Psoas muscle (tissue), 8 donors: Measurements from ENCODE around the gene CHD2. TPM values are rescaled to one million over a fixed set of nuclear protein-coding genes. Genes with fewer than 3 reads are reported as not detected.

Experiments used
- ATAC-seq, 4 donors: fragments of 200-7000 bp; cut with Tn5 transposase; one replicate each; pipeline ENCODE4 v1.9.1; 2020; ENCODE audit warnings: moderate library complexity in 3 of 4, mild to moderate bottlenecking in 2 of 4
- DNase-seq, 2 donors: peaks; one replicate each; pipeline ENCODE4 v3.0.0-alpha.2; 2020
- H3K27ac ChIP-seq: fragments of 200-600 bp; one replicate; pipeline ENCODE4 v1.8.0; 2022
- H3K27me3 ChIP-seq, 3 donors: fragments of 200-600 bp in 1 of 3; one replicate each; pipeline versions ENCODE4 v1.6.1 to v1.8.0; 2013 to 2022; ENCODE audit warnings: low read length in 2 of 3, mild to moderate bottlenecking in 2 of 3, moderate library complexity in 1 of 3; ENCODE audit not compliant: insufficient read depth in 3 of 3
- H3K36me3 ChIP-seq, 2 donors: fragments of 200-600 bp in 1 of 2; one replicate each; pipeline versions ENCODE4 v1.6.1 to v1.8.0; 2013 to 2022; ENCODE audit warnings: low read depth in 1 of 2, mild to moderate bottlenecking in 1 of 2, moderate library complexity in 1 of 2; ENCODE audit not compliant: insufficient read depth in 1 of 2
- H3K4me1 ChIP-seq: fragments of 200-600 bp; one replicate; pipeline ENCODE4 v1.8.0; 2022
- H3K4me3 ChIP-seq: fragments of 200-600 bp; one replicate; pipeline ENCODE4 v1.8.0; 2022; ENCODE audit warnings: mild to moderate bottlenecking
- H3K9me3 ChIP-seq: fragments of 200-600 bp; one replicate; pipeline ENCODE4 v1.8.0; 2022
- CTCF ChIP-seq: fragments of 200-600 bp; IDR thresholded peaks from one replicate; pipeline ENCODE4 v1.8.0; 2022; ENCODE audit warnings: antibody characterized with exemption
- WGBS, 3 donors: extraction: QIAGEN DNeasy Blood & Tissue Kit; methylation state at CpG; one replicate each; pipeline versions ENCODE4 v1.1.6 to v1.1.7; 2013; 5-methylcytosine and 5-hydroxymethylcytosine counted together
- intact Hi-C, 2 donors: fragments of 100-400 bp; cut with DNase I; formaldehyde crosslinking; loops; one replicate each; pipeline versions ENCODE4 v1.11.0 to v1.14.2; 2022
- polyA plus RNA-seq, 3 donors: library from polyadenylated mRNA; stranded (reverse); fragments of 200-250 nt; gene quantifications; one replicate each; pipeline ENCODE4 v1.2.3, GENCODE V29; 2013
- total RNA-seq, 4 donors: library from RNA; stranded (reverse); fragmentation: NEBNext Ultra II Directional in 2 of 4; extraction: Animal tissue kit (Norgen Biotek cat#: 25700) in 2 of 4; gene quantifications; one replicate each; pipeline versions ENCODE4 v1.2.1 to v1.2.4, GENCODE V29; 2021 to 2023
- donor health status: healthy with polysubstance abuse.
- donor health status: DM: no; HTN: no; CAD: no; lungs with moderate emphysema.
- donor health status: Bipolar disorder and iron deficiency.
- donor health status: healthy.
- donor health status: DM: yes; HTN: yes; CAD: no.
- donor health status: DM: no; HTN: no; CAD: no.
- donor health status: DM: no; HTN: no; CAD: no.
- donor health status: DM: yes; HTN: yes; CAD: no.

Gene CHD2
- total and polyA plus RNA-seq, 7 donors = 11.1 to 53.0 (median 40.9) TPM

GRCh38 chr15:92936693-92937092 lies 36.6 kb downstream of the CHD2 start:
- no peak overlapping the region for H3K27ac ChIP-seq

GRCh38 chr15:92937901-92938300 lies 37.8 kb downstream of the CHD2 start:
- no peak for TF ChIP-seq CTCF
- H3K4me3 ChIP-seq = no peak overlapping the region
- no peaks in the 10 kb centered on the region for H3K27me3 ChIP-seq
- H3K27ac ChIP-seq = no peak overlapping the region
- no peaks in the 10 kb centered on the region for H3K9me3 ChIP-seq
- peaks cover 15% of the 10 kb centered on the region for H3K4me1 ChIP-seq
- intact Hi-C loops = loop anchor here in 1 of 2 donors (5.0 kb wide), 1 partner anchor 74 kb away; no protein-coding TSS in a partner anchor
- H3K36me3 ChIP-seq = peaks cover 13 to 97% of the 10 kb centered on the region in 2 donors
- DNase-seq = no peak
- no peak for ATAC-seq

More at GRCh38 chr15:92936693-92937092, 36.6 kb downstream of the CHD2 start:
- no peak overlapping the region for H3K4me3 ChIP-seq
- H3K9me3 ChIP-seq = no peaks in the 10 kb centered on the region
- H3K4me1 ChIP-seq = peaks cover 18% of the 10 kb centered on the region
- no peaks in the 10 kb centered on the region for H3K27me3 ChIP-seq
- intact Hi-C loops = loop anchor here in 1 of 2 donors (5.0 kb wide), 1 partner anchor 76 kb away; no protein-coding TSS in a partner anchor
- 87 to 95% (median 92%) methylated on average over 2 of the region's 2 CpGs for WGBS, 3 donors
- no peak for TF ChIP-seq CTCF
- peaks cover 13 to 97% of the 10 kb centered on the region in 2 donors for H3K36me3 ChIP-seq
- DNase-seq (no peak), ATAC-seq (peak in 1 of 4 donors; percentile 10)

- TF ChIP-seq CTCF = peak; percentile 21
- intact Hi-C loops = loop anchor here in 1 of 2 donors (5.0 kb wide), 1 partner anchor 74 kb away; no protein-coding TSS in a partner anchor
- Histone ChIP-seq H3K27me3 (no peaks in the 10 kb centered on the region), H3K4me3 (no peak overlapping the region), H3K36me3 (peaks cover 12 to 97% of the 10 kb centered on the region in 2 donors), H3K27ac (no peak overlapping the region), H3K4me1 (peaks cover 15% of the 10 kb centered on the region), H3K9me3 (no peaks in the 10 kb centered on the region)
- DNase-seq (no peak), ATAC-seq (no peak)
- 94 to 98% (median 94%) methylated on average over 2 of the region's 2 CpGs for WGBS, 3 donors
Measured at GRCh38 chr15:92938387-92938786, 38.3 kb downstream of the CHD2 start.

GRCh38 chr15:92941668-92942067 lies 41.5 kb downstream of the CHD2 start:
- no peak for ATAC-seq
- DNase-seq = no peak
- peaks cover 10% of the 10 kb centered on the region for H3K4me1 ChIP-seq
- peaks cover 16 to 97% of the 10 kb centered on the region in 2 donors for H3K36me3 ChIP-seq
- no peak for TF ChIP-seq CTCF
- no peaks in the 10 kb centered on the region for H3K27me3 ChIP-seq
- no peak overlapping the region for H3K27ac ChIP-seq
- no peak overlapping the region for H3K4me3 ChIP-seq
- H3K9me3 ChIP-seq = no peaks in the 10 kb centered on the region
- 83 to 93% (median 92%) methylated on average over 1 of the region's 1 CpG for WGBS, 3 donors
- intact Hi-C loops = loop anchor here in 1 of 2 donors (10.0 kb wide), 1 partner anchor 53 kb away; no protein-coding TSS in a partner anchor

- DNase-seq (no peak), ATAC-seq (peak in 1 of 4 donors; percentile 32)
- Histone ChIP-seq H3K27ac (no peak overlapping the region), H3K9me3 (no peaks in the 10 kb centered on the region), H3K4me1 (peaks cover 5% of the 10 kb centered on the region), H3K36me3 (peaks cover 21 to 97% of the 10 kb centered on the region in 2 donors), H3K27me3 (no peaks in the 10 kb centered on the region), H3K4me3 (no peak overlapping the region)
- intact Hi-C loops = loop anchor here in 1 of 2 donors (10.0 kb wide), 1 partner anchor 52 kb away; no protein-coding TSS in a partner anchor
- TF ChIP-seq CTCF = no peak
- 91 to 95% (median 94%) methylated on average over 3 of the region's 3 CpGs for WGBS, 3 donors
Measured at GRCh38 chr15:92942706-92943105, 42.6 kb downstream of the CHD2 start.
